ENCODE data around the gene ACAD9.

The ACAD9 gene

GRCh38 chr3:128845778-128846485 is 33.5 kb upstream of the ACAD9 start:
- peak overlapping the region; percentile 46 for H3K4me3 ChIP-seq (ENCODE audit: low read length)
- peak; percentile 68 for DNase-seq (ENCODE audit: low read depth)
- peak; percentile 52 for TF ChIP-seq CTCF (conservative IDR thresholded peaks at IDR 0.05; ENCODE audit: low read length)

GRCh38 chr3:128846486-128846891 is 32.9 kb upstream of the ACAD9 start:
- H3K4me3 ChIP-seq (ENCODE audit: low read length), result no peak overlapping the region
- no peak for TF ChIP-seq CTCF (conservative IDR thresholded peaks at IDR 0.05; ENCODE audit: low read length)
- DNase-seq (ENCODE audit: low read depth), result no peak

GRCh38 chr3:128847666-128848370 is 31.6 kb upstream of the ACAD9 start:
- TF ChIP-seq CTCF (conservative IDR thresholded peaks at IDR 0.05; ENCODE audit: low read length), result no peak
- H3K4me3 ChIP-seq (ENCODE audit: low read length), result no peak overlapping the region
- no peak for DNase-seq (ENCODE audit: low read depth)

- no peak overlapping the region for H3K4me3 ChIP-seq (ENCODE audit: low read length)
- TF ChIP-seq CTCF (conservative IDR thresholded peaks at IDR 0.05; ENCODE audit: low read length), result no peak
- DNase-seq (ENCODE audit: low read depth), result no peak
Measured at GRCh38 chr3:128848936-128849335, 30.5 kb upstream of the ACAD9 start.

- no peak overlapping the region for H3K4me3 ChIP-seq (ENCODE audit: low read length)
- peak; percentile 26 for DNase-seq (ENCODE audit: low read depth)
- TF ChIP-seq CTCF (conservative IDR thresholded peaks at IDR 0.05; ENCODE audit: low read length), result no peak
Measured at GRCh38 chr3:128849911-128850455, 29.4 kb upstream of the ACAD9 start.

GRCh38 chr3:128850544-128850943 is 28.9 kb upstream of the ACAD9 start:
- DNase-seq (ENCODE audit: low read depth), result no peak
- TF ChIP-seq CTCF (conservative IDR thresholded peaks at IDR 0.05; ENCODE audit: low read length), result no peak
- H3K4me3 ChIP-seq (ENCODE audit: low read length), result no peak overlapping the region

- no peak for DNase-seq (ENCODE audit: low read depth)
- no peak for TF ChIP-seq CTCF (conservative IDR thresholded peaks at IDR 0.05; ENCODE audit: low read length)
- no peak overlapping the region for H3K4me3 ChIP-seq (ENCODE audit: low read length)
Measured at GRCh38 chr3:128851601-128852000, 27.8 kb upstream of the ACAD9 start.
